Skeletal muscle tissue (tissue), 4 donors: ENCODE data around the gene METTL22. TPM values are rescaled to one million over a fixed set of nuclear protein-coding genes. Genes with fewer than 3 reads are reported as not detected.

Experiments
- H3K27ac ChIP-seq: one replicate; pipeline ENCODE4 v1.7.0; 2013; ENCODE audit warnings: mild to moderate bottlenecking, low read depth, low read length, inconsistent platforms
- H3K27me3 ChIP-seq, 3 donors: one replicate each; pipeline ENCODE4 v1.7.0; 2013; ENCODE audit warnings: low read length in 3 of 3; ENCODE audit not compliant: control insufficient read depth in 3 of 3, insufficient read depth in 3 of 3
- H3K36me3 ChIP-seq, 3 donors: one replicate each; pipeline ENCODE4 v1.7.0; 2013; ENCODE audit warnings: low read length in 3 of 3; ENCODE audit not compliant: control insufficient read depth in 3 of 3, insufficient read depth in 3 of 3
- H3K4me1 ChIP-seq, 3 donors: one replicate each; pipeline ENCODE4 v1.7.0; 2013; ENCODE audit warnings: low read length in 3 of 3, mild to moderate bottlenecking in 3 of 3; ENCODE audit not compliant: control insufficient read depth in 3 of 3, insufficient read depth in 3 of 3
- H3K4me3 ChIP-seq, 3 donors: one replicate each; pipeline ENCODE4 v1.7.0; 2013; ENCODE audit warnings: low read length in 3 of 3
- H3K9ac ChIP-seq, 3 donors: one replicate each; pipeline ENCODE4 v1.7.0; 2013; ENCODE audit warnings: low read length in 3 of 3, mild to moderate bottlenecking in 3 of 3, moderate library complexity in 2 of 3, low read depth in 1 of 3
- H3K9me3 ChIP-seq, 3 donors: one replicate each; pipeline ENCODE4 v1.7.0; 2013; ENCODE audit warnings: low read length in 3 of 3; ENCODE audit not compliant: control insufficient read depth in 3 of 3
- total RNA-seq: library from RNA; depleted of rRNA; stranded (reverse); fragments of >200 nt; gene quantifications from one replicate; pipeline ENCODE4 v1.2.3, GENCODE V29; 2014
- donor health status: Osteomylitis.

Gene METTL22
- total RNA-seq, 1 donor from 2014 or later = 12.0 TPM

- Histone ChIP-seq H3K4me1 (peaks cover 8 to 15% (median 8%) of the 10 kb centered on the region in 3 donors), H3K9me3 (no peaks in the 10 kb centered on the region), H3K9ac (peak overlapping the region in 2 of 3 donors; percentile 53 to 72), H3K4me3 (peak overlapping the region; percentile 63 to 75 (median 65)), H3K36me3 (peaks cover 0 to 5% (median 0%) of the 10 kb centered on the region in 3 donors), H3K27ac (no peak overlapping the region), H3K27me3 (peaks cover 0 to 3% (median 0%) of the 10 kb centered on the region in 3 donors)
Observed at GRCh38 chr16:8673611-8674412, 52.3 kb downstream of the METTL22 start.

- Histone ChIP-seq H3K9ac (peak within 1 kb of the TSS; percentile 33 to 73 (median 65)), H3K27me3 (peaks cover 0 to 3% (median 0%) of the 10 kb centered on the region in 3 donors), H3K9me3 (no peaks in the 10 kb centered on the region), H3K27ac (no peak within 1 kb of the TSS), H3K4me3 (peak within 1 kb of the TSS; percentile 70 to 79 (median 76)), H3K36me3 (no peaks in the 10 kb centered on the region), H3K4me1 (peaks cover 8 to 15% (median 8%) of the 10 kb centered on the region in 3 donors)
Observed at GRCh38 chr16:8674413-8675022, 53.0 kb downstream of the METTL22 start, which contains the start of gene ABAT. Gene ABAT (plus strand): TSS chr16:8674617. CDS start chr16:8735740, 61,123 bp downstream.

- peak overlapping the region in 2 of 3 donors; percentile 33 to 65 for H3K9ac ChIP-seq
- no peak overlapping the region for H3K4me3 ChIP-seq
- peaks cover 0 to 3% (median 0%) of the 10 kb centered on the region in 3 donors for H3K27me3 ChIP-seq
- H3K9me3 ChIP-seq = no peaks in the 10 kb centered on the region
- no peak overlapping the region for H3K27ac ChIP-seq
- peaks cover 8 to 15% (median 8%) of the 10 kb centered on the region in 3 donors for H3K4me1 ChIP-seq
- H3K36me3 ChIP-seq = no peaks in the 10 kb centered on the region
Observed at GRCh38 chr16:8675183-8676159, 54.0 kb downstream of the METTL22 start.

- Histone ChIP-seq H3K27me3 (peaks cover 0 to 3% (median 0%) of the 10 kb centered on the region in 3 donors), H3K9me3 (no peaks in the 10 kb centered on the region), H3K9ac (no peak overlapping the region), H3K27ac (no peak overlapping the region), H3K4me1 (peaks cover 8 to 15% (median 8%) of the 10 kb centered on the region in 3 donors), H3K36me3 (no peaks in the 10 kb centered on the region), H3K4me3 (no peak overlapping the region)
Observed at GRCh38 chr16:8676160-8676547, 54.7 kb downstream of the METTL22 start.

- Histone ChIP-seq H3K9me3 (no peaks in the 10 kb centered on the region), H3K9ac (no peak overlapping the region), H3K4me1 (peaks cover 8 to 15% (median 8%) of the 10 kb centered on the region in 3 donors)
Observed at GRCh38 chr16:8676737-8677375, 55.4 kb downstream of the METTL22 start.

GRCh38 chr16:8677481-8677880, 56.0 kb downstream of the METTL22 start:
- Histone ChIP-seq H3K9me3 (no peaks in the 10 kb centered on the region), H3K4me3 (no peak overlapping the region), H3K36me3 (no peaks in the 10 kb centered on the region), H3K9ac (no peak overlapping the region), H3K27ac (no peak overlapping the region), H3K27me3 (peaks cover 0 to 3% (median 0%) of the 10 kb centered on the region in 3 donors), H3K4me1 (peaks cover 8 to 15% (median 8%) of the 10 kb centered on the region in 3 donors)

More at GRCh38 chr16:8676737-8677375, 55.4 kb downstream of the METTL22 start:
- Histone ChIP-seq H3K27ac (no peak overlapping the region), H3K4me3 (no peak overlapping the region), H3K36me3 (no peaks in the 10 kb centered on the region), H3K27me3 (peaks cover 0 to 3% (median 0%) of the 10 kb centered on the region in 3 donors)

GRCh38 chr16:8678068-8678927, 56.8 kb downstream of the METTL22 start:
- Histone ChIP-seq H3K9ac (no peak overlapping the region), H3K9me3 (no peaks in the 10 kb centered on the region), H3K27ac (no peak overlapping the region), H3K4me3 (no peak overlapping the region), H3K4me1 (peaks cover 8 to 15% (median 8%) of the 10 kb centered on the region in 3 donors), H3K27me3 (peaks cover 0 to 3% (median 0%) of the 10 kb centered on the region in 3 donors), H3K36me3 (no peaks in the 10 kb centered on the region)

GRCh38 chr16:8679151-8679550, 57.7 kb downstream of the METTL22 start:
- Histone ChIP-seq H3K4me3 (no peak overlapping the region), H3K27me3 (peaks cover 0 to 3% (median 0%) of the 10 kb centered on the region in 3 donors), H3K9me3 (no peaks in the 10 kb centered on the region), H3K27ac (no peak overlapping the region), H3K36me3 (no peaks in the 10 kb centered on the region), H3K4me1 (peaks cover 5 to 10% (median 8%) of the 10 kb centered on the region in 3 donors), H3K9ac (no peak overlapping the region)
